HG02938 (cell line): ENCODE measurements around the gene PLPP4.

ENCODE experiments used
- ATAC-seq: cut with Tn5 transposase; IDR thresholded peaks from one replicate; pipeline ENCODE4 v1.9.1; 2021; ENCODE audit warnings: mild to moderate bottlenecking, moderate library complexity; ENCODE audit not compliant: unreplicated experiment

The PLPP4 gene

DNA sequence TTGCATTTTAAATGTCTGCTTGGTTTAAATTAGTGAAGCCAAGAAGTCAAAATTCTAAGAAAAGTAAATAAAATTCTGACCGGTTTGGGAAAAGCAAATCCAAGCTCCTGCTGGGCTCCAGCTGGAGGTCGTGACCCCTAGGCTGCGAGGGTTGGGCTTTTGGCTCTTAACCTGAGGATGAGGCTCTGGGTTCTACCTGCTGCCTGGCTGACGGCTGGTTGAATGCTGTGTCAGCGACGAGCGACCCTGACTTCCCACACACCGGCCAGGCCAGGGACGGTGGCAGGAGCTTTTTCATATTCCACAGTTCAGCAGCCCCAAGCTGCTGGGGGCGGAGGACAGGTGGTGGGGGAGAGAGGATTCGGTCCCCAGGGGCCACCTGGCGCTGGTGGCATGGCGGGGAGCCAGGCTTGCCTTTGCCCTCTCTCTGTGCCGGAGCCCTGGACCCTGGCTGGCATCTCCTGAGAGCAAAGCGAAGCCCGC, 843 bp upstream of the PLPP4 start:
- ATAC-seq = no peak

DNA sequence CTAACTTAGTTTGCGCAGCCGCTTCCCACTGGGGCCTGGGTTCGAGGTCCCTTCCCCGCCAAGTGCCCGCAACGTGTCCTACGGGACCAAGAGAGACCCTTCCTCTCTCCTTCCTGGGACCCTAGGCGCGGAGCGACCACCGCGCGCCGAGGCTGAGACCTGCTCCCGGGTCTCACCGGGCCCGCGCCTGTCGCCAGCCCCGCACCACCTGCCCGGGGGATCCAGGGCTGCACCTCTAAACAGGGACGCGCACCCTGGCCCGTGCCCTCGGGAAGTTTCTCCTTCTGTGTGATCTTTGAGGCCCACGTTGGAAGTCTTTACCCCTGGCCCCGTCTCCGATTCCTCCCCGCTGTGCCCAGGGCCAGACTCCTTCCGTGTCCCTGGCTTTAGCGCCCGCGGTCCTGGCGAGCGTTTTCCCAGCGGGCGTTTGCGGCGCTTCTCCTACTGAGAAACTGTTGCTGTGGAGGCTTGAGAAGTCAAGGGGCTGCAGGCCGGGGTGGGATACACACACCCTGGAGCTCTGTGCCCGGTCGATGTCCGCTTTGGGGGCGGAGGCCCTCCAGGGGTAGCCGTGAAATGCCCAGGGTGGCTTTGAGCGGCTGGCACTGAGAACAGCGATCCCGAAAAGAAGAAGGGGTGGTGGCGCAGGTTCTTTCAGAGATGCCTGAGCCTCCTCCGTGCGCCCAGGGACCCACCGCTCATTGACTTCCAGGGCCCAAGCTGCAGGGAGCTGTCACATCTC, 575 bp downstream of the PLPP4 start:
- no peak for ATAC-seq

DNA sequence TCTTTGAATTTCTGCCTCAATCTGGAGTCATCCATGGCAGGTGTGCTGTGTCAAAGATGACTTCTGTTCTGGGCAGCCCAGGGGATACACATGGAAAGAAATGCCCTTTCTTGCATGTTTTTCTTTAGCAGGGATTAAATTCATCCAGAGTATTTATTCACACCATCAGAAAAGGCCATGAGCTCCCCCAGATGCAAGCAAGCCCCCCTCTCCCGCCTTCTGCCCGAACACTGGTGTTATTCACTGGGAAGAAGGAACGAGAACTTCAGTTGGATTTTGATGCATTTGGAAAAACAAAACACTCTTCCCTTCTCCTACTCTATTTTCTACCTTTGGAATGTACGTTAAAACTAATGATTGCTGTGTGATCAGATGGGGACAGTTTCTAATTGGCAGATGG, 1.4 kb downstream of the PLPP4 start:
- ATAC-seq = no peak

DNA sequence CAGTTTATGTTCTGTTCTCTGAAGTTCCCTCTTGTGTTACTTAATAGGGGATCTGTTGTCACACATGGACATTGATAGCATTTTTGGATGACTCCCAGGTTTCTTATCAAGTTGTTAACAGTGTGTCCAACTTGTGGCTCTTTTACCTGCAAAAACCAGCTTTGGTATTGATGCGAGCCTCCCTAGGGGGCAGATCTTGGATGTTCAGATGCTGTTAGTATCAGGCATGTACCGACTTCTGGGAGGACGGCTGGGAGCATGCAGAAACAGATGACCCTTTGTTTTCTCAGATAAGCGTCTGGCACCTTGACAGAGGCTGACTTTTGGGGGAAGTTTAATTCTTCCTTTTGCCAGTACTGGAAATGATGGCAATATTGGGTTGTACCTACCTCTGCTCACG, 2.2 kb downstream of the PLPP4 start:
- ATAC-seq = no peak

DNA sequence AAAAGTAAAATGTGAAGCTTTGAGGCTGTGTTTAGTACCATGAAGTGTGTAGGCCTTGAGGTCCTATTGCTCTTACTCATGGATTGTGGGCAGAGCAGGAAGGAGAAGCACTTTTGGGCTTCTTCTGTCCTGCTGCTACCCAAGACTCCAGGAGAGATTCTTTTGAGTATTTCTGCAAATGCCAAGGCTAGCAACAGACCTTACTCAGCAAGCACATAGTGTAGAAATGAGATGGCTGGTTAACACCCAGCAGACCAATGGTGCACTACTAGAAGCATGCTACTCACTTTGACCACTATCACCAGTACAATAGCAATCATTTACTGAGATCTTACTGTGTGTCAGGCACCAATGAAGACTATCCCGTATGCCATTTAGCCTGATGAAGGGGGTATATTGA, 3.2 kb downstream of the PLPP4 start:
- ATAC-seq = no peak

DNA sequence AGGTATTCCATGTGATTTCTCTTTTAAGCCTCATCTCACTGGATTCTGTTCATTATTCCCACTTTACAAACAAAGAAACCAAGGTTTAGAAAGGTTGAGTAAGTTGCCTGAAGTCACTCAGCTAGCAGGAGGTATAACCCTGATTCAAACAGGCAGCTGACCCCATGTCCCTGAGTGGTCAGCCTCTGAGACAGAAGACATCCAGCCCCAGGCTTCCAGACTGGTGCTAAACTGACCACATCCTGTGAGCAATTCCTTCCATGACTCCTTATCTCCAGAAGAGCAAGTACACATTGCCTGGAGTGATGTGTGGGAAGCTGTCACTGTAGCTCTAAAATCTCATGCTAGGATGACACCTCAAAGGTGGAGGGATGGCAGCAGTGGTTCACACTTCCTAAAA, 3.7 kb downstream of the PLPP4 start:
- ATAC-seq = no peak

DNA sequence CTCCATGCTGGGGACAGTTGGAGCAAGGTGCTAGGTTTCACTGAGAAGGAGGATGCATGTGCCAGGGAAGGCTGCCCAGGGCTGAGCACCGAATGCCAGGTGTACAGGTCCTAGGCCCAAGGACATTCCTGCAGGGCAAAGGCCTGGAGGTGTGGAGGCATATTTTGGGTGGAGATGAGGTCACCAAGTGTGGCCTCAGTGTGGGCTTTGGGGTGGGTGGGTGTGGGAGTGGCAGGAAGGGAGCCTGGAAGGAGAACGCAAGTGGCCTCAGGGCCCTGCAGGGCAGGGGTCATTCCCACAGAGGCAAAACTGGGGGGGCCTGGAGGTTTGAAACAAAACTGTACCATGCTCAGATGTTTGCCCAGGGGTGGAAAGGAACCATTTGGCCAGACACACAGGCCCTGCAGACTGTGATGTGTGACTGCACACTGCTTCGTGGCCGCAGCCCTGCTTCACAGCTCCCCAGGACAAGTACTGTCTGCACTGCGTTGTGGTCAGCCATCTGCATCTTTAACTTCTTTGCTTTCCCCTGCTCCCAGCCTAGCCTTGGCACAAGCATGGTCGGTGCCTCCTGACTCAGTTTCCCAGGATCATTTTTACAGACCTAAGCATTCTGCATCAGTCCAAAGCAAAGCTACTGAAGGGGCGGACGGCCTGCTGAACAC, 5.1 kb downstream of the PLPP4 start:
- no peak for ATAC-seq

DNA sequence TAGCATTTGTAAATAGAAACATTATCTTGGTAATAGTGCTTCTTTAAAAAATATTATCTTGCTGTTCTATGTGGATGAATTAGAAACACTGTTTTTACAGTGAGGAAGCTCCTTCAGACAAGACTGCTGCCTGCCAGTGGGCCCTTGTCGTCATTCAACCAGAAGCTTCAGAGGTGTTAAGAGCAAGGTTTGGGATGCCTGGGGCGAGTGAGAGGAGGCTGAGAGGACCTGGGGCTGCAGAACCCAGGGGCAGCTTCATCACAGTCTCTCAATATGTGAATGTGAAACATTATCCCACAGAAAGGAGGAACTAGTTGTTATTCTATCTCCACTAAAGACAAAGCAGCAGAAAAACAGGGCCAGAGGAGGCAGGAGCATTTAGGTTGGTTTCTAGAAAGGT, 8.1 kb downstream of the PLPP4 start:
- ATAC-seq = no peak

DNA sequence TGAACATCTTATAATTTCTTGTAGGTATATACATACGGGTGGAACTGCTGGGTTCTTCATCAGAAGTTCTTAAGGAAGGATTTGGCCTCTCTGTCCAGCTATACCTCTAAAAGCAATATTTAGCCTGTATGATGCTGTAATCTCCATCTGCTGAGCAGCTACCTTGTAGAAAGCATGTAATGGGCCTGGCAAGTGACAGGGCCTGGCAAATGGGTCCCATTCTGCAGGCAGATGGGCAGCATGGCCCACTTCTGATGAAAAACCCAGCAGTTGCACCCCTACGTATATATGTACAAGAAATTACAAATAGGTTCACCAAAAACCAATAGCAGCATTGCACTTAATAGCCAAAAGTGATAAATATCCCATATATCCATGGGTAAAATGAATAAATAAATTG, 9.0 kb downstream of the PLPP4 start:
- no peak for ATAC-seq

DNA sequence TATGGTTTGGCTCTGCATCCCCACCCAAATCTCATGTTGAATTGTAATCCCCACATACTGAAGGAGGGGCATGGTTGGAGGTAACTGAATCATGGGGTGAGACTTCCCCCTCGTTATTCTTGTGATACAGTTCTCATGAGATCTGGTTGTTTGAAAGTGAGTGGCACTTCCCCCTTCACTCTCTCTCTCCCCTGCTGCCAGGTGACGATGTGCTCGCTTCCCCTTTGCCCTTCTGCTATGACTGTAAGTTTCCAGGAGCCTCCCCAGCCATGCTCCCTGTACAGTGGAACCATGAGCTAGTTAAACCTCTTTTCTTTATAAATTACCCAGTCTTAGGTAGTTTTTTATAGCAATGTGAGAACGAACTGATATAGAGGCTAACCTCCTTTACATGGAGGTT, 16.6 kb downstream of the PLPP4 start:
- no peak for ATAC-seq

DNA sequence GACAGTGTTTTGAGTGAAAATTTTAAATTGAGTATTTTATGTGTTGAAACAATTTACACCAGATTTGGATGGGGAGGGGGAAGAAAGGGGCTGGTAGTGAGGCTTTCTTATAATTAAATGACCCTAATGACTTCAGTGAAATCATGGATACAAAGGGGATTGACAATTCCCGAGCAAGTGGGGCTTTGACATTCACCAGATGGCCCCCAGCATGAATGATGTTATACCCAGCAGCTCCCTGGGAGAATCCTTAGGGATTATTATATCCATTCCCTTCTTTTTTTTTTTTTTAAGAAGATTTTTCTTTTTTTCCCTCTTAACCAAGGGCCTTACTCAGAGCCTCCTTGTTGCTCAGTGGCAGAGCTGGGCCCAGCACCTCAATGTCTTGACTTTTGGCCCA, 17.9 kb downstream of the PLPP4 start:
- no peak for ATAC-seq

DNA sequence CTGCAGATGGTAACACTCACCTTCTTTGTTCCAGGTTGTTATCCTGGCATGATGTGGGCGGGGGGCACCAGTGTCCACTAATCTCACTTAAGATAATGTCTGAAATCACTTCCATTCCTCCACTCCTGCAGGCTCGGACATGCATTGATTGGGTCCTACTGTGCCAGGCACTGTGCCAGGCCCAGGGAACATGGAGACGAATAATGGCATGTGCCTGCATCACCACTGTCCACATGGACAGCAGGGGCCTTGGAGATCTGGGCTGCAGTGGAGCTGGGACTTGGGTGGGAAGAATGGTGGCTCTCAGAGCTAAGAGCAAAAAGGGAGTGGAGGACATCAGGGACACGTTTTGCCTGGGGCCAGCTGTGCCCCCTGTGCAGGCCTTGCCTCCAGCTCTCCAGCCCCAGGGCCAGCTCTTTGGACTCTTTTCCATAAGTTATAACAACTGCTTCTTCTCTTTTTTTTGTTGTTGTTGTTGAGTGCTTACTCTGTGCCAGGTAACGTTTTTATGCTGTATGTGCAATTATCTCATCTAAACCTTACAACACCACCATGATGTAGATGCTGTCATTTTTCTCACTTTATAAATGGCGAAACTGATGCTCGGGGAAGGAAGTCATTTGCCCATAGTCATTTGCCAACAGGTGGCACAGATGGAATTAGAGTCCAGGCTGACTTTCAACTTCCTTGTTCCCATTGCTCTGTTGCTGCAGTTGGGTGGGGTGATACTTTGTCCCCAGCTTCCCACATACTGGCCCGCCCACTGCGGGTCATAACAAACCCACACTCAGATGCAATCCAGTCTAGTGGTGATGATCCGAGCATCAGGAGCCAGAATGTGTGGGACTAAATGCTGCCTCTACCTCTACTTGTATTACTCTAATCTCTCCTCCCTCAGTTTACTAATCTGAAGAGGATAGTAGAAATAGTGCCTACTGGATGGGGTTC, 19.1 kb downstream of the PLPP4 start:
- ATAC-seq = no peak

DNA sequence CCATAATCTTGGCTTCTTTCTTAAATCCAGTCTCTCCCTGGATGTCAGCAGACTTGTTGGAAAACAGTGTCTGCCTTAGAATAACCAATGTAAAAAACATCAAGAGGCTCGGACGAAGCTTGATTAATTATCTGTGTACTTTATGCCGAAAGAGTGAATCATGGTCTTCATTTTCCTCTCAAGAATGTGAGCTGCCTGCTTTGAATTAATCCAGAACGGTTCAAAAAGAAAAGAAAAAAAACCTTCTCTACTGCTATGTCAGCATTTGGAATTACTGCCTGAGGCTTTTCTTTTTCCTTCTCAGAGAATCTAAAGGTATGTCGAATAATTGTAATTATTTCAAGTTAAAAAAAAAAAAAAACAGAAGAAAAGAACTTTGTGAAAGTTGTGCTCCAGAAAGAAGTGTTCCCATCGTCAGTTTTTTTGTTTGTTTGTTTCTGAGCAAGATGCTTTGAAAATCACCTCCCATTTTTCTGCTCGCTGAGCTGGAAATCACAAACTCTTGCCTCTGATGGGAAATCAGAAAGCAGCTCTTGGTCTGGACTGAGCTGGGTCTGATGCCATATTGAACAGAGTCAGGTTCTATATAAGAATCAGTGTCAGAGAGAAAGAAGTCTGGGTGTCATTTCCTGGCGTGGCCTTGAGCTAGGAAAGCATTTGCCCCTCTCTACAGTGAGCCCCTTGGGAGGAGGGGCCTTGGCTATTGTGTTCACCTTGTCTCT, 20.2 kb downstream of the PLPP4 start:
- no peak for ATAC-seq

DNA sequence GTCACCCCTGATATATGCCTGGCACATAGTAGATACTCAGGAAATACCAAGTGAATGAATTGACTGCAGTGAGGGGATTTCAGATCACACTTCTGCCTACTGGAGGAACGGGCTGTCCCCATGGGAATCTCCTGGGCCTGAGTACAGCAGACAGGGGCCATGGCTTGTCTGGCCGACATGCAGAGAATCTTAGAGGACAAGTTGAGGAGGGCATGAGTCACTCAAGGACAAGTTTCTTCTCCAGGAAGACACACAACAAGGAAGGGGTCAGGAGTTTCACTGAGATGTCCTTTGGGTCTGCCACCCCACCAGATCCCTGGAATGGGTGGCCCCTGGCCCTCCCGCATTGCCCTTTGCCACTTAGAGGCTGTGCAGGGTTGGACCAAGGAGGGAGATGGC, 20.7 kb downstream of the PLPP4 start:
- no peak for ATAC-seq

DNA sequence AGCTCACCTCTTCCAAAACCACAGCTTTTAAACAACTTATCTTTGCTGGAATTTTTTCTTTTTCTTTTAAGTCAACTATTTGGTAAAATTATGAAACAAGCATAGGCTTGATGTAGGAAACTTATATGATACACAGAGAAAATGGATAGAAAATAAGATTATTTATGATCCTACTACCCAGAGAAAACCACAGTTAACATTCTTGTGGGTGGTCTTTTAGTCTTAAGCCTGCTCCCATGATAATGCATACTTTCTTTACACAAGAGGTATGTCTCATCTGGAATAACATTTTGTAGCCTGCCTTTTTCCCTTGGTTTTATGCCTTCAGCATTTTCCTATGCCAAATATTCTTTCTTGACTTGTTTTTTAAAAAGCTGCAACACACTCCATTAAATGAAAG, 21.4 kb downstream of the PLPP4 start:
- ATAC-seq = no peak

DNA sequence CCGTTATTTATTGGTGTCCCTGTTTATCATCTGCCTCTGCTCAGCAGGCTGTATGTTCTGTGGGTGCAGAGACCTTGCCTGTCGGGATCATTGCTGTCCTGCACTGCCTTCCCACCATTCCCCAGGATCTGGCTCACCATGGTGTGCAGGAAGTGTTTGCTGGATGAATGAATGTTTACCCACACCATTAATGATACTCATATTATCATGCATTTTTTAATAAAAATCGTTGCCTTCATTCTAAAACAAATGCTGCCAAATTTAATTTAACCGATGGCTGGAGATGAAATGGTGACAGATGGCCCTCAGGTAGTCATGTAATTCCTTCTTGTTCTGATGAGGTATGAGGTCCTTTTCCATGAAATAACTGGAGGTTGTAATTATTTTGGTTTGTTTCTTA, 22.5 kb downstream of the PLPP4 start:
- no peak for ATAC-seq

DNA sequence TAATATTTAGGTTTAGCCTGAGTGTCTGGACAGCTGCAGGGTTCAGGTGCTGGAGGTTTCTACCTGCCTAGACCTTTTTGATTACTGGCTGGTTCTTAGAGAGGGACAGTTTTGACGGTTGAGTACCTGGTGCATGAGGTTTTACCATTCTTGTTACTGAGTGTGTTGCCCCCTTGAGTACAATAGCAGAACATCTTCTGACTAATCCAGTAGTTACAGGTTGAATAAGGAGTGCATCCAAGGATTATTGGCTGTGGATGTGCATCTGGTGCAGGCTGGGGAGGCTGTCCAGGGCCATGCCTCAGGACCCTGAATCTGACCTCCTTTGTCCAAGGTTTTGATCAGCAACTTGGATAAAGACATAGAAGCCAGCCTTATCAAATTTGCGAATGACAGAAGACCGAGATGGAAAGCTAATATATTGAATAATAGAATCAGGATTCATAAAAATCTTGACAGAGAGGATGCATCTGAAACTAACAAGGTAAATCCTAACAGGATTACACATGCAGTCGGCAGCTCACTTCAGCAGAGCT, 23.1 kb downstream of the PLPP4 start:
- ATAC-seq = no peak

DNA sequence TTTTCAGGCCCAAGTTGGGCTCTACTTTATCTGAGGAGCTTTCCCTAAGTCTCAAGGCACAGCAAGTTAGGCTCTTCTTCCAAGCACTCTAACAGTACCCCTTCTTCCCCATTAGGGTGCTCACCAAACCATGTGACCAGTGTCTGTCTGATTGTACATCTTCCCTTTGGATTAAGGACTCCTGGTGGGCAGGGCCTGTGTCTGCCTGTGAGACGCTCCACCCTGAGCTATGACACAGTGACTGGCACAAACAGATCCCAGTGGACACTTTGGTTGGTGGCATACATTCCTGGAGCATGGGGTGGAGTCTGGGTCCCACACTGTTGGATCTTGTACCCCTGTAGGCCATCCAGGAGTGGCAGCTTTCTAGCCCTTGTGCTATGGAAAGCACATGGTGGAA, 23.8 kb downstream of the PLPP4 start:
- ATAC-seq = no peak

DNA sequence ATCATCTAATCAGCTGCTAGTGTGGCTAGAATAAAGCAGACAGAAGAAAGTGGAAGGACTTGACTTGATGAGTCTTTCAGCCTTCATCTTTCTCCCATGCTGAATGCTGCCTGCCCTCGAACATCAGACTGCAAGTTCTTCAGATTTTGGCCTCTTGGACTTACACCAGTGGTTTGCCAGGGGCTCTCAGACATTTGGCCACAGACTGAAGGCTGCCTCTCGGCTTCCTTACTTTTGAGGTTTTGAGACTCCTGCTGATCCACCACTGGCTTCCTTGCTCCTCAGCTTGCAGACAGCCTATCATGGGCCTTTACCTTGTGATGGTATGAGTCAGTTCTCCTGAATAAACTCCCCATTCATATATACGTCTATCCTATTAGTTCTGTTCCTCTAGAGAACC, 26.0 kb downstream of the PLPP4 start:
- ATAC-seq = no peak

DNA sequence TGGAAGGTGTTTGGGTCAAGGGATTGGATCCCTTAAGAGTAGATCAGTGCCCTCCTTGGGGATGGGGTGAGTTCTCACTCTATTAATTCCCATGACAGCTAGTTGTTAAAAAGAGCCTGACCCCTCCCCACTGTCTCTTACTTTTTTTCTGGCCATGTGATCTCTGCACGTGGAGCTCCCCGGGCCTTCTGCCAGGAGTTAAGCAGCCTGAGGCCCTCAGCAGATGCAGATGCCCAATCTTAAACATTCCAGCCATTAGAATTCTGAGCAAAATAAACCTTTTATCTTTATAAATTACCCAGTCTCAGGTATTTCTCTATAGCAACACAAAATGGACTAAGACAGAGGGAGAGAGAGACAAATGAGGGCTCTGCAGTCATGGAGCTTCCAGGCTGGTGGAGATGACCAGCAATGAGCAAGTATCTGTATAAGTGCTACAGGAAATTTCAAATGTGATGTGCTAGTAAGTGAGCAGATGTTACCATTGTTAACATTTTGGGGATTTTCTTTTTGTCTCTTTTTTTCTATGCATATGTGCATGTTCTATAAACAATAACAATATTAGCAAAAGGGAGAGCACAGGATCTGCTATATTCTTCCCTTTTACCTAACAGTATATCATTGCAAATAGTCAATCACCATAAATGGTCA, 26.7 kb downstream of the PLPP4 start:
- ATAC-seq = no peak
